ENCODE data around the gene FHL2. TPM values are rescaled to one million over a fixed set of nuclear protein-coding genes. Genes with fewer than 3 reads are reported as not detected.

Gene FHL2
- total and polyA plus RNA-seq, 2 donors, result 48.4 to 95.1 TPM

DNA sequence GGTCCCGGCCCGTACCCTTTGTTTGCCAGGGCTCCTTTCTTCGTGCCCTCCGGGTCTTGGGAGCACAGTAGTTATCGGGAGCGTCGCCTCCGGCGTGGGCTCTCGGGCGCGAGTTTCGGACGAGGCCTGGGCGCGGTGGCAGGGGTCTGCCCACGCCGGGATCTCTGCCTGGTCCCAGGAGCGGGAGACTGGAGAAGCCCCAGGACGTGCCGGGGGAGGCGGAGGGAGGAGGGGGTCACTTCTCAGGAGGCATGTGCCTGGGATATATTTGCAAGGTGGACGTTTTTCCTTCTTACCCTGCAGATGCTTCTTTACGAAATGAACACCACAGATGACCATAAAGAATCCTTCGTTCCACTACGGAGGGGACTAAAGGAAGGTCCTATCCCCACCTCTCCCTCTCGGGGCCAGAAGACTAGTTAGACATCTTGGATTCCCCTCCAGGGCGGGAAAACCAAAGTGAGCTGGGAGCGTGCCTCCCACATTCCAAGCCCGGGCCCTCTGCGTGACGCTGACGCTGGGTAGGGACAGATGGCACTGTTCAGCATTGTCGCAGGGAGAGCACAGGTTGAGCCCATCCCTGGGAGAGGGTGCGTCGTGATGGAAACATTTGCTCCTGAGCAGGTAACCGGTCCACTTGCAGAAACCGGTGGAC, 483 bp upstream of the FHL2 start:
- WGBS, result 41% methylated on average over 38 of the region's 38 CpGs
- H3K27ac ChIP-seq (ENCODE audit: low read depth), result peak overlapping the region; percentile 93

DNA sequence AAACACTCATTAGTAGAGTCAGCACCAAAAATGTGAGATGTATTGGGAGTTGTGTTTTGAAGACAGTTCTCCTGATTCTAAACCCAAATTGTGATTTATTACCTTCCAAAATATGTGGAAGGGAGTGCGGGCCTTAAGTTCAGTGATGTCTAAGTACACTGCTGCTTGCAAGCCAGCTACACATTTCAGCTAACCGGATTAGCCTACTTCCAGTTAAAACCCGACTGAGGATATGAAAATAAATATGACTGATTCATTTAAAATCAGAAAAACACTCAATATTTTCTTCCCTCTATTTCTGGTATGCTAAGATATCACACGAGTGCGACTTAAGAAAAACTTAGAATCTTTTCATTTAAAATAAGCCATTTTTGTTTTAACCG, 907 bp downstream of the FHL2 start:
- 18% methylated on average over 6 of the region's 6 CpGs for WGBS
- no peak for DNase-seq (ENCODE audit: extremely low spot score)
- Histone ChIP-seq H3K27ac (ENCODE audit: low read depth) (peak overlapping the region; percentile 93), H3K4me3 (ENCODE audit: low read depth, low read length) (peak overlapping the region; percentile 60), H3K36me3 (ENCODE audit: insufficient read depth) (no peaks in the 10 kb centered on the region), H3K4me1 (ENCODE audit: insufficient read depth) (no peaks in the 10 kb centered on the region)

More for the DNA sequence above, 483 bp upstream of the FHL2 start:
- H3K36me3 ChIP-seq (ENCODE audit: insufficient read depth), result no peaks in the 10 kb centered on the region
- peak overlapping the region; percentile 60 for H3K4me3 ChIP-seq (ENCODE audit: low read depth, low read length)
- H3K4me1 ChIP-seq (ENCODE audit: insufficient read depth), result no peaks in the 10 kb centered on the region
- no peak for DNase-seq (ENCODE audit: extremely low spot score)

DNA sequence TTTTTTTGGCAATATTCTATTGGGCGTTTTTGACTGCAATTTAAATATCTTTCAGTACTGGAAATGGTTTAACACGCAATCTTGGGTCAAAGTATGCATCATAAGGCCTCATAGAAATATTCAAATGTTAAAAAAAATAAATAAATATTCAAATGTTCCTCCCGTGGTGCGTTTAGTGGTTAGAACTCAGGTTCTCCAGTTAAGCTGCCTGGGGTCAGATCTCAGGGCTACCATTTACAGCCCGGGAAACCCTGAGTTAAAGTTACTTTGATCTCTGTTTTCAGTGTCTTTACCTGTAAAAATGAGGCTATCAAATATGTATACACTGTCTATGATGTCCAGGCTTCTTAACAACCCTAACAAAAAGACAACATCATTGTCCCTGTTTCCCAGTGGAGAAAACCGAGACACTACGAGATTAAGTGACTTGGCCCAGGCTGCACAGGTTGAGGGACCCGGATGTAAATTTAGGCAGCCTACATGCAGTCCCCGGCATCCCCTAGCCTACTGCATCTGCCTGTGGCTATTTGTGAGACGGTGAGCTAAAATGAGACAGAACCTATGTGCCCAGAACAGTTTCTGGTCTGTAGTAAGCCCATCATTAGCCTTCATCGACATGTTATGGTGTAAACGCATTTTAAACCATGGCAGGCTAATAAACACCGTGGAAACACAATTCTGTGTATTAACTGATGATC, 1.7 kb downstream of the FHL2 start:
- Histone ChIP-seq H3K4me3 (ENCODE audit: low read depth, low read length) (peak overlapping the region; percentile 28), H3K27ac (ENCODE audit: low read depth) (peak overlapping the region; percentile 31), H3K36me3 (ENCODE audit: insufficient read depth) (no peaks in the 10 kb centered on the region), H3K4me1 (ENCODE audit: insufficient read depth) (no peaks in the 10 kb centered on the region)
- 52% methylated on average over 13 of the region's 13 CpGs for WGBS
- no peak for DNase-seq (ENCODE audit: extremely low spot score)

DNA sequence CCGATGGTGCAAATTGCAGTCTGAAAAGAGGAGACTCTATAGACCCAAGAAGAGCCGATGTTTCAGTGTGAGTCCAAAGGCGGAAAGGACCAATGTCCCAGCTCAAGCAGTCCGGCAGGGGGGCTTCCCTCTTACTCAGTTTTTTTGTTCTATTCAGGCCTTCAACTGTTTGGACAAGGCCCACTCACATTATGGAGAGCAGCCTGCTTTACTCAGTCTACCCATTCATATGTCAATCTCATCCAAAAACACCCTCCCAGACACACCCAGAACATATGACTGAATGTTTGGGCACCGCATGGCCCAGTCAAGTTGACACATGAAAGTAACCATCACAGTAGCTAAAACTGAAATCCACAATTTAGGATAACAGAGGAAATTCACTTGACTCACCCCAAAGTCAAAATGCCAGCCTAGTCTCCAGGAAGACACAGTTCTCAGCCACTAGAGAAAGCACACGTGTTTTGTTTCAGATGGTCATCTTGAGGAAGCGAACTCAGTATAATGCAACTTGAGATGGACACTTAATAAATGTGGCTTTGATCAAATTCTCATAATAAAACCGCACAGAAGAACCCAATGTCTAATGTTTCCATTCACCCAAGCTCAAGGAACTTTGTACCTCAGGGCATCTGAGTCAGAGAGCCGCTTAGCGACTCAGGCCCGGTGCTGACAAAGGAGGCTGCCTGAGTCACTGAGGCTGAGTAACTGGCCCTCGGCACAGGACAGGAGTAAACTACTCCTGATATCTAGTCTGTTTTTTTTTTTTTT, 2.4 kb downstream of the FHL2 start:
- peak overlapping the region; percentile 40 for H3K27ac ChIP-seq (ENCODE audit: low read depth)
- no peak overlapping the region for H3K4me3 ChIP-seq (ENCODE audit: low read depth, low read length)
- DNase-seq (ENCODE audit: extremely low spot score), result no peak
- H3K4me1 ChIP-seq (ENCODE audit: insufficient read depth), result no peaks in the 10 kb centered on the region
- WGBS, result 70% methylated on average over 12 of the region's 12 CpGs
- H3K36me3 ChIP-seq (ENCODE audit: insufficient read depth), result no peaks in the 10 kb centered on the region

DNA sequence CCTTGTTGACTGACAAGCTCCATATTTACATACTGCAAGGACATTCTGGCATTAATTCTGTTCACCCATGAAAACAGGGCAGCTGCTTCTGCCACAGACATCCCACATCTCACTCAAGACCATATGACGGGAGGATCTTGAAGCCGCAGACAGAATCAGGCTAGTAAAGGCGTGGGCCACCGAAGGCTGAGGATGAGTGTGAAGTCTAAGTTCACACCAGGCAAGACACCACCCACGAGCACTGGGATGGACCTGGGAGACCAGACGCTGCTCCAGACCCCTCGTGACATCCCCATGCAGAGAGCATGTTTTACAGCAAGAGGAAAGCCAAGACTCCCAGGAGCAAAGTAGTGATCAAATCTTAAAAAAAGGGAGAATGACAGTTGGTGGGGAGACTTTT, 3.2 kb downstream of the FHL2 start:
- WGBS, result 82% methylated on average over 7 of the region's 7 CpGs
- Histone ChIP-seq H3K36me3 (ENCODE audit: insufficient read depth) (no peaks in the 10 kb centered on the region), H3K4me3 (ENCODE audit: low read depth, low read length) (no peak overlapping the region), H3K27ac (ENCODE audit: low read depth) (no peak overlapping the region), H3K4me1 (ENCODE audit: insufficient read depth) (peaks cover 2% of the 10 kb centered on the region)
- no peak for DNase-seq (ENCODE audit: extremely low spot score)

DNA sequence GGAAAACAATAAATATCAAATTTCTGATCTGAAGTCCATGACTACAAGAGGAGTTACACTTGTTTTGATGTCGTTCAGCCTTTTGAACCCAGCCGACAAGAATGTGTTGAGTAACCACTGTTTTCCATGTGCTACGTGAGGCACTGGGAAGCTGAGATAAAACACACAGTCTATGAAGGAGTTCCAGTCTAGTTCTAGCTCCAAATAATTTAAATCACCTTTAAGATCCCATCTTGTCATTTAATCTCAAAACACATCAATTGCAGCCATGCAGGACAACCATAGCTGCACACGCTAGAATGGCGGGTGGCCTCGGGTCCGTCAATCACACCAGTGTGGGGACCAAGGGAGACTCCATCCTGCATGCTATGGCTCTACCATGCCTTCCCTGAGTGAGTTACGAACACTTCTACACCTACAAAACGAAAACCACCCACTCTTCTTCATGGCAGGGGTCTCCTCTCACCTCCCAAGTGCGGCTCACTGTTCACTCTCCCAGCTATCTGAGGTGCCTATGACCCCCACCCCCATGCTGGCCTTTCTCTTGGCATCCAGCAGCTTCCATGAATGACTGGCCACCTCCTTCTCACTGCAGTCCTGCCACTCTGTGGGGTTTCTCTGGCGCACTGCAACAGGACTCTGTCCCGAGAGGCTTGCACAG, 3.8 kb downstream of the FHL2 start:
- DNase-seq (ENCODE audit: extremely low spot score), result no peak
- Histone ChIP-seq H3K4me1 (ENCODE audit: insufficient read depth) (peaks cover 2% of the 10 kb centered on the region), H3K4me3 (ENCODE audit: low read depth, low read length) (no peak overlapping the region), H3K36me3 (ENCODE audit: insufficient read depth) (no peaks in the 10 kb centered on the region), H3K27ac (ENCODE audit: low read depth) (peak overlapping the region; percentile 55)
- WGBS, result 82% methylated on average over 12 of the region's 12 CpGs

DNA sequence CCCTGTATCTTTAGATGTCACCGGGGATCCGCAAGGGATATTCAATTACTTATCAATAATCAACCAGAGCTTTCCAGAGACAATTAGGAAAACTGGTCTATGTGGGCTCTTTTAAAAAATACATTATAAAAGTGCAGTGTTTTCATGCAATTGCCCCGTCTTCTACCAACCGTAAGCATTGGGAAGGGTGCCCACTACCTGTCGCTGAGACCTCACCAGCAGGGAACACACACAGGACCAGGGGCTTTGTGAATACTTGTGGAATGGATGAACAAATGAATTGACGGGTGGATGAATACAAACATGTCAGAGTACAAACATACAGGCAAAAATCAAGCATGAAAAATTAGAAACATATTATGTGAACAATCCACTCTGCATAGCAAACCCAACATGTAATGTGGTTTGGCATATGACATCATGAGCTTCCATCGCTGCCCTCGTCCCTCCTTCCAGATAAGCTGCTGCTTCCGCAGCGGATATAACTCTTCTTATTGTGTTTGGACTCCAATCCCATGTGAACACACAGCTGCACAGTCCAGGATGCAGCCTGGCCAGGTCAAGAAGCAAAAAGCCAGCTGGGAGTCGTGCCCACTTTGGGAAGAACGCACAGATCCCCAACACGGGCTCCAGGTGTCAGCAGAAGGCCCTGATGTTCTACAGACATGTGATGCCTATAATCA, 5.3 kb downstream of the FHL2 start:
- no peak for DNase-seq (ENCODE audit: extremely low spot score)
- peaks cover 2% of the 10 kb centered on the region for H3K4me1 ChIP-seq (ENCODE audit: insufficient read depth)
- H3K4me3 ChIP-seq (ENCODE audit: low read depth, low read length), result no peak overlapping the region
- no peaks in the 10 kb centered on the region for H3K36me3 ChIP-seq (ENCODE audit: insufficient read depth)
- no peak overlapping the region for H3K27ac ChIP-seq (ENCODE audit: low read depth)
- 57% methylated on average over 13 of the region's 13 CpGs for WGBS

DNA sequence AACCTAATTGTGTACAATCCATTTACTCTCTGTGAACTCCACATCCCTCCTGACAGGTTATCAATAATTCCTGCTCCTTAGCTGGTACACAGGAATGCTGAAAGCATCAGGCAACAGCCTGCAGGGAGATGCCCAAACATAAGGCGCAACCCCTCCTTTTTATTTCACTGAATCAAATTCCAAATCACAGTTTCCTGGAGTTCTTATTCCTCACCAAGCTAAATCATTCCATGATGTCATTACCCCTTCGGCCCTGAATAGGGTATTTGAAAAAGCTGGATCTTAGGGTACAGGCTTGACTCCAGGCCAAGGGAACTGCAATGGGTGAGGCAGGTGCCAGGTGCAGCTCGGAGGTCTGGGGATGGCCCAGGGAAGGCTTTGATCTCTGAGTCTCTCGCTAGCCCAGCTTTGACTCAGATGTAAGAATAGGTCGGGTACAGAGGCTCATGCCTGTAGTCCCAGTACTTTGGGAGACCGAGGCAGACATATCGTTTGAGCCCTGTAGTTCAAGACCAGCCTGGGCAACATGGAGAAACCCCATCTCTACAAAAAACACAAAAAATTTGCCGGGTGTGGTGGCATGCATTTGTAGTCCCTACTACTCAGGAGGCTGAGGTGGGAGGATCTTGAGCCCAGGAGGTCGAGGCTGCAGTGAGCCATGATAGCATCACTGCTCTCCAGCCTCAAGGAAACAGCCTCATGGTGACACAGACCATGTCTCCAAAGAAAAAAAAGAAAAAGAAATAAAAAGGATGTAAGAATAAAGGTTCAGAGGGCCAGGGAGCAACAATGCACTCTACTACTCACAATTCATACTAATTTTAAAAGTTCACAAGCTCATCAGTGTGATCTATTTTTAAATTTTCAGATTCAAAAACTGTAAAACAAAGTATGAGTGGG, 6.8 kb downstream of the FHL2 start:
- H3K4me1 ChIP-seq (ENCODE audit: insufficient read depth), result peaks cover 2% of the 10 kb centered on the region
- 91% methylated on average over 9 of the region's 9 CpGs for WGBS
- no peak overlapping the region for H3K4me3 ChIP-seq (ENCODE audit: low read depth, low read length)
- no peaks in the 10 kb centered on the region for H3K36me3 ChIP-seq (ENCODE audit: insufficient read depth)
- no peak for DNase-seq (ENCODE audit: extremely low spot score)
- H3K27ac ChIP-seq (ENCODE audit: low read depth), result peak overlapping the region; percentile 28

DNA sequence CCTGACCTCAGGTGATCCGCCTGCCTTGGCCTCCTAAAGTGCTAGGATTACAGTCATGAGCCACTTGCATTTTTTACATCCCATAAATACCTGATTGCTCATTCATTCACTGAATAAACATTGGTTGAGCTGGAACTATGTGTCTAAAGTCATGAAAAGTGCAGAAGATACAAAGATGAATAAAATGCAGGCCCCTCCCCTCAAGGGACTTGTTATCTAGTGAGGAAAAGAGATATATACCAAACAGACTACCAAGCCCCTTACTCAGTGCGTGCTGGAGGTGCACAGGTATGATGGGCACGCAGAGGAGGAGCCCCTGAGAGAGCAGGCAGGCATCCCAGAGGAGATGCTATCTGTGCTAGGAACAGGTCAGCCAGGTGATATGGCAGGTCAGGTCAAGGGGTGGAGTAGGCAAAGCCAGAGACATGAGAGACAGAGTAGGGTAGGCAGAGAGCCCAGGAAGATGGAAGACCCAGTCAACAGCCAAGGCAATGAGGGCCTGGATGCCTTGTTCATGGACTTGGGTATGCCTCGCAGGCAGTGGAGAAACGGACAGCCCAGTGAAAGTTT, 7.7 kb downstream of the FHL2 start:
- peak overlapping the region; percentile 28 for H3K27ac ChIP-seq (ENCODE audit: low read depth)
- H3K36me3 ChIP-seq (ENCODE audit: insufficient read depth), result no peaks in the 10 kb centered on the region
- no peak for DNase-seq (ENCODE audit: extremely low spot score)
- H3K4me3 ChIP-seq (ENCODE audit: low read depth, low read length), result no peak overlapping the region
- WGBS, result 86% methylated on average over 5 of the region's 5 CpGs
- peaks cover 2% of the 10 kb centered on the region for H3K4me1 ChIP-seq (ENCODE audit: insufficient read depth)

DNA sequence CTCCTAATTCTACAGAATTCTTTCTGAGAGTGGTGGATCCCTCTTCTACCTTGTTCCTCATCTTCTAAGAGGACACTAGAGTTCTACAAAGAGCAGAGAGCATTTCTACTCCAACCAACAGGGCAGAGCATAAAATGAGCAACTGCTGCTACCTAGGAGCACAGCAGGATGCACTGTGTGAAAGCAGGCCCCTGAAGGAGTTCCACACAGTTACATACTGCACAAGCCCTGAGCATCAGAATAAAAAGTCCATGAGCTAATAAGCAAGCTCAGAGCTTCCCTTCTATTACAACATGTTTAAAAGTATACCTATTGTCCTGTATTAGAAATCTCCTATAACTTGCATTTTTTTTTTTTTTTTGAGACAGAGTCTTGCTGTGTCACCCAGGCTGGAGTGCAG, 8.4 kb downstream of the FHL2 start:
- no peak overlapping the region for H3K27ac ChIP-seq (ENCODE audit: low read depth)
- no peak overlapping the region for H3K4me3 ChIP-seq (ENCODE audit: low read depth, low read length)
- no peak for DNase-seq (ENCODE audit: extremely low spot score)
- peaks cover 2% of the 10 kb centered on the region for H3K4me1 ChIP-seq (ENCODE audit: insufficient read depth)
- H3K36me3 ChIP-seq (ENCODE audit: insufficient read depth), result no peaks in the 10 kb centered on the region

DNA sequence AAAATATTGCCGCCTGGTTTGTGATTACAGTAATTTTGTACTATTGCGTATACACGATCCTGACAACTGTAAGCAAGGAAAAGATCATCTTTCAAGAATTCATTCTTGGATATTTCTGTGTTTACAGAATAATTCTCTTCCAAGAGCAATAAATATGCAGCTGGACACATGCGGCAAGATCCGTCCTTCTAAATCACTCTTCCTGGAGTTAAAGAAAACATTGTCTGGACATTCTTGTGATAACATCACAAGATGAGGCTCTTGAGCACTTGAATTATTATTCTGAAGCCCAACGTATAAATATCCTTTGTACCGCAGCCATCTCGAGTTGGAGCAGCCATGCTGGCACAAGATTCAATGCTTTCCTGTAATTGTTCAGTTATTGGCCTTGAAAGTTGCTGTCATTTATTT, 9.9 kb downstream of the FHL2 start:
- Histone ChIP-seq H3K4me1 (ENCODE audit: insufficient read depth) (peaks cover 2% of the 10 kb centered on the region), H3K27ac (ENCODE audit: low read depth) (no peak overlapping the region), H3K4me3 (ENCODE audit: low read depth, low read length) (no peak overlapping the region), H3K36me3 (ENCODE audit: insufficient read depth) (no peaks in the 10 kb centered on the region)
- 15% methylated on average over 8 of the region's 8 CpGs for WGBS
- DNase-seq (ENCODE audit: extremely low spot score), result no peak

DNA sequence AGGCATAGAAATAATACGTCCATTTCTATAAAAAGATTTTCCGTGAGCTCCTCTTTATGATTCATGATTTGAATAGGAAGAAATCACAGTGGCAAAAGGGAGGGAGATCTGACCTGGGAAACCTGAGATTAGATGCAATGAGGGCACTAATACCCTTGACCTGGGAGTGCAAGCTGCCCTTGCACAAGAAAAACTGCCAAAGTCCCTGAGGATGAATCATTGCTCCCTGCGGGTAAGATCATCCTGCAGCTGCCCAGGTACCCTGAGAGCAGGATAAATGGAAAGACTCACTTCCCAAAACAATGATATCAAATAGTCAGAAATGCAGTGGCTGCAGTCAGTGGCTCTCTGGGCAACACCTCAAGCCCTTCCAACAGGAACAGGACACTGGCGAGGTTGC, 11.6 kb downstream of the FHL2 start:
- 87% methylated on average over 4 of the region's 4 CpGs for WGBS
- H3K4me1 ChIP-seq (ENCODE audit: insufficient read depth), result peaks cover 2% of the 10 kb centered on the region
- no peak for DNase-seq (ENCODE audit: extremely low spot score)
- H3K36me3 ChIP-seq (ENCODE audit: insufficient read depth), result no peaks in the 10 kb centered on the region
- H3K27ac ChIP-seq (ENCODE audit: low read depth), result no peak overlapping the region
- H3K4me3 ChIP-seq (ENCODE audit: low read depth, low read length), result no peak overlapping the region

All from urinary bladder (tissue), 4 donors.